AG04449 (cell line): ENCODE data around the gene PLXNC1.

Experiments
- CTCF ChIA-PET: fragments of 350-600 bp; formaldehyde crosslinking; extraction: SDS; loops from one replicate; lab custom pipeline; 2021; ENCODE audit warnings: antibody characterized with exemption; lab: Yijun Ruan, JAX
- POLR2A ChIA-PET: fragments of 400-600, 350-600 bp; formaldehyde crosslinking; extraction: SDS; loops from one replicate; lab custom pipeline; 2020; ENCODE audit warnings: antibody characterized with exemption, inconsistent platforms; lab: Yijun Ruan, JAX
- DNase-seq: peaks from one replicate; pipeline ENCODE4 v3.0.0-alpha.2; 2010; ENCODE audit warnings: low read depth, low spot score
- H3K4me3 ChIP-seq: 2 replicates; pipeline ENCODE4 v1.5.1; 2011; ENCODE audit warnings: low read depth, mild to moderate bottlenecking, control low read depth, low read length
- CTCF ChIP-seq: IDR thresholded peaks from one replicate; pipeline ENCODE4 v1.5.1; 2011; ENCODE audit warnings: mild to moderate bottlenecking, moderate library complexity, low read length, control low read depth, inconsistent platforms; ENCODE audit not compliant: insufficient read depth; ENCODE audit errors: missing control alignments

The PLXNC1 gene

DNA sequence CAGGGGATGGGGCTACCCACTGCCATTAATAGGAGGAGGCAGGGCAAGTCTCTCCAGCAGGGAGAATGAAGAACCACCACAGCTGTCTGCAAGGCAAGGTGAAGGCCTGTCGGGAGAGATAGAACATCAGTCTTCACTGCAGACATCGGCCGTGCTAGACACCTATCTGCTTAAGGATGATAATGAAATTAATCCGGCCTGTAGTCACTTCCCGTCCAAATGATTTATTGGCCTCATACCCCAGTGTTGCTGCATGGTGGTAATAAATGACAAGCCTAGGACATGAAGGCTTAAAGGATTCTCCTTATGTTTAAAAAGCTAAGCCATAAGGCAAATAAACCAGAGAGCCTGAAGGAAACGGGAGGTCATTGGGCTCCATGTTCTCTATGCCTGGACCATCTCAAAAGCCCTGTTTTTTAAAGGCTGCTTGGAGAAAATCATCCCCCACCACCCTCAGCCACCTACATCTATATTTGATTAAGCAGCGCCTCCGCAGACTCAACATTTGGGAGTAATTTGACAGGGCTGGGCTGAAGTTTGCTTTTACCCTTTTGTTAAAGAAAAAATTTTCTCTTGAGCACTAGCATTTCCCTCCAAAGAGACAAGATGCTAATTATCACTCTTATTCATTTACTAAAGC lies 137.7 kb downstream of the PLXNC1 start:
- no peak for TF ChIP-seq CTCF
- ChIA-PET CTCF (no interaction called here), POLR2A (no interaction called here)
- no peak for DNase-seq
- H3K4me3 ChIP-seq, result no peak overlapping the region

DNA sequence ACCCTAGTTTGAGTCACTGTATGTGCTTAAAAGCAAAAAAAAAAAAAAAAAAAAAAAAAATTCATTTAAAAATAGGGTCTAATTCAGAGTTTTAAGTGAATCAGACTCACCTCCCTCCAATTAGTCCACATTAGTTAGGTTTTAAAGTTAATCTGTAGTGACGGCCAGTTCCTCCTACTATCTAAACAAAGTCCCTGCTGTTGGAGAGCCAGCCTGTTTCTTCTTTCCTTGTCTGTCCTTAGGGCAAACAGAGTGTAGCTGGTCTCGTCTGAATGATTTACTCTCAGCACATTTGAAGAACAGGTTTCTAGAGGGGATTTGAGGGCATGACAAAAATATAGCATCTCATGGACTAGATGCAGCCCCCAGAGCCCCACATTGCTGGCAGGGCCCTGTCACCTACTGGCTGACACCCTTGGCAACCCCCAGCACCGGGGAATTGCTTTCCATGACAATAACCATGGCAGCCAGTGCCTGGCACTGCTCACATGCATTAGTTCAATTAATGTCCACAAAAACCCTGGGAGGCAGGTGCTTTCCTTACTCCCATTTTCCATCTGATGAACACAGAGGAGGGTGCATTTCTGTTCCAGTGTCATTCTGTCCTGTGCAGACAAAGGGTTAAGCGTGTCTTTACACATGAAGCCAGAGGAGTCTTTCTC lies 138.3 kb downstream of the PLXNC1 start:
- DNase-seq, result no peak
- H3K4me3 ChIP-seq, result no peak overlapping the region
- no peak for TF ChIP-seq CTCF
- ChIA-PET CTCF (no interaction called here), POLR2A (no interaction called here)

- POLR2A ChIA-PET, result no interaction called here
- no peak for TF ChIP-seq CTCF
- CTCF ChIA-PET, result no interaction called here
- H3K4me3 ChIP-seq, result no peak overlapping the region
- no peak for DNase-seq
Measured at GRCh38 chr12:94287245-94287628, 138.9 kb downstream of the PLXNC1 start.

DNA sequence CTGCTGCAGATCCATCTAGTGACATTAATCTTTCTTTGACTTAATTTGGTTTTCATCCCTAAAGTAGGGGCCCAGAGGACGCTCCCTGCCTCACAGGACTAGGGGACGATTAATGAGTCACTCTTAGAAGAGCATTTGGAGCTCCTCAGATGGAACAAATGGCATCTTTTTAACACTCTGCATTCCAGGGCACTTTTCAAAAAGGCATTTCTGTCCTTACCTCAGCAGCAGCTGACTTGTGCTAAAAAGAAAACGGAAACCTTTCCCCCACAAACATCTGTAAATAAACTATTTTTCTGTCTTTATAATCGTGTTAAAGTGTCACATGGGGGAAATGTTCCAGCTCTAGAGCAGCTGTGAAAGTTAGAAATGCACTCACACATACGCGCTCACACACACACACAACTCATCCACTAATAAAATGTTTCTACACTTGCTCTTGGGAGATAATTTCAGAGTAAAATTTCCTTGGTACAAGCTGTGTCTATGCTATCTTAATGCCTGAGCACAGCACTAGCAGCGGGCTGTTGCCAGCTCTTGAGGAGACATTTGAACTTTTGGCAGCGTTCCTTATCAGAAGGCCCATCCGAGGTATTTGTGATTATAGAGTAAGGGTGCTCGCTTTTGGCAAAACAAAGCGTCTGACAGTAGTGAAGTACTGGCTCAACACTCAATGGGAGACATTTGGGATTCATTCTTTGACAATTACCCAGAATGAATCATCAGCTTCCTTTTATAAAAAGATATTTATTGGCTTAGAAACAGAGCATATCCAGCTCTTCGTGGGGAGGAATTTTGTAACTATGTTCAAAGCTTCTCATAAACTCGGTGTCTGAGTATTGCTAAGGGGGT lies 141.3 kb downstream of the PLXNC1 start:
- TF ChIP-seq CTCF, result no peak
- peak; percentile 56 for DNase-seq
- no peak overlapping the region; the same call in 1 of the 2 replicates for H3K4me3 ChIP-seq
- CTCF ChIA-PET, result interaction anchor here (0.7 to 1.9 kb wide), 6 partner anchors 14 to 145 kb away, joined by 3 to 6 read pairs (median 3); no protein-coding TSS in a partner anchor
- POLR2A ChIA-PET, result interaction anchor here (1.0 to 1.2 kb wide), 2 partner anchors 24 to 170 kb away, joined by 3 to 5 read pairs; partner anchors contain the start of gene CEP83

GRCh38 chr12:94290353-94290752 lies 142.0 kb downstream of the PLXNC1 start:
- DNase-seq, result no peak
- CTCF ChIA-PET, result interaction anchor here (0.7 to 1.9 kb wide), 6 partner anchors 14 to 146 kb away, joined by 3 to 6 read pairs (median 3); no protein-coding TSS in a partner anchor
- POLR2A ChIA-PET, result interaction anchor here (1.0 kb wide), 1 partner anchor 24 kb away, joined by 3 read pairs; no protein-coding TSS in a partner anchor
- H3K4me3 ChIP-seq, result no peak overlapping the region
- TF ChIP-seq CTCF, result no peak
